ENCODE results near the gene PTPRT. TPM values are rescaled to one million over a fixed set of nuclear protein-coding genes. Genes with fewer than 3 reads are reported as not detected.

The PTPRT gene
- total and polyA plus RNA-seq, 2 of the 4 experiments (the other 2 are of a cell fraction) = not detected

DNA sequence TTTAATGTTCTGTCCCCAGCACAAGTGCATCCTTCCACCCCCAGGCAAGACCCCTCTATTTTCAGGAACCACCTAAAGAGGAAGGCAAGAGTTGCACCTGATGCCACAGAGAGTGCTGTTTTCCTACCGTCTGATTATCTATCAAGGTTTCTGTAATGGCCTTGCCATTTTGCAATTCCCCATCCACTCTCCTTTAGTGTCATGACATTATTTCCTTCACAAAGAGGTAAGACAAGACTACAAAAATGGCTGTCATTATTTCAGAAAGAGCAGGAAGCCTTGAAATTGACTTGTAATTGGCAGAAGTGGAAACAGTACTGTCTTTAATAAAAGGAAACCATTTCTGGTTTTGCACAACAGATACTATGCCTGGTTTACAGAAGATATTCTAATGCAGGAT lies 426.7 kb downstream of the PTPRT start:
- H4K91ac ChIP-seq (ENCODE audit: insufficient read depth, low read depth, low read length) = no peak overlapping the region
- ATAC-seq (ENCODE audit: low read depth) (no peak), DNase-seq (no peak)
- WGBS, 2 experiments (ENCODE audit: extremely low coverage in 2 of 2, insufficient read length in 1 of 2) = 86% methylated on average over 1 of the region's 1 CpG; no CpG with 5 or more reads in 1 of the 2 experiments
- no peak overlapping the region for H2AK5ac ChIP-seq (ENCODE audit: low read depth, low read length)
- H3K36me3 ChIP-seq (ENCODE audit: control insufficient read depth, insufficient read depth, low read length) = no peaks in the 10 kb centered on the region
- ChIA-PET CTCF (interaction anchor here (0.6 kb wide), 1 partner anchor 27 kb away, joined by 3 read pairs; no protein-coding TSS in a partner anchor), POLR2A (ENCODE audit: unreplicated experiment) (no interaction called here)
- no peak overlapping the region for H3K9ac ChIP-seq (ENCODE audit: low read depth, low read length)
- no peaks in the 10 kb centered on the region for H3K4me1 ChIP-seq (ENCODE audit: control insufficient read depth, insufficient read depth, low read length)
- no TSS peak for BruUV-seq (replicated peaks)
- H3K4me3 ChIP-seq (ENCODE audit: insufficient read depth, low read depth, low read length) = no peak overlapping the region
- H4K20me1 ChIP-seq (ENCODE audit: insufficient read depth, low read length) = no peaks in the 10 kb centered on the region
- H2BK120ac ChIP-seq (ENCODE audit: low read depth, low read length) = no peak overlapping the region
- H2BK5ac ChIP-seq (ENCODE audit: low read depth, low read length, poor library complexity, severe bottlenecking) = no peak overlapping the region
- H3K9me1 ChIP-seq (ENCODE audit: insufficient read depth, low read length) = no peaks in the 10 kb centered on the region
- dilution Hi-C loops (cut with HindIII; ENCODE audit: low sequenced_read_pairs, unreplicated experiment) (no loop called here), in situ Hi-C loops (cut with MboI; ENCODE audit: low sequenced_read_pairs) (no loop called here), intact Hi-C loops (cut with micrococcal nuclease) (no loop called here)
- no peak overlapping the region for H2AFZ ChIP-seq (replicated peaks; ENCODE audit: low read length, poor library complexity)
- TF ChIP-seq, protein P1, sequence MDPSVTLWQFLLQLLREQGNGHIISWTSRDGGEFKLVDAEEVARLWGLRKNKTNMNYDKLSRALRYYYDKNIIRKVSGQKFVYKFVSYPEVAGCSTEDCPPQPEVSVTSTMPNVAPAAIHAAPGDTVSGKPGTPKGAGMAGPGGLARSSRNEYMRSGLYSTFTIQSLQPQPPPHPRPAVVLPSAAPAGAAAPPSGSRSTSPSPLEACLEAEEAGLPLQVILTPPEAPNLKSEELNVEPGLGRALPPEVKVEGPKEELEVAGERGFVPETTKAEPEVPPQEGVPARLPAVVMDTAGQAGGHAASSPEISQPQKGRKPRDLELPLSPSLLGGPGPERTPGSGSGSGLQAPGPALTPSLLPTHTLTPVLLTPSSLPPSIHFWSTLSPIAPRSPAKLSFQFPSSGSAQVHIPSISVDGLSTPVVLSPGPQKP (IDR thresholded peaks at IDR 0.05; ENCODE audit: borderline replicate concordance, low read depth, low read length) = no peak
- TF ChIP-seq RFX5 (IDR thresholded peaks at IDR 0.05; ENCODE audit: low read depth, low read length) = no peak
- TF ChIP-seq BHLHE40 (IDR thresholded peaks at IDR 0.05; ENCODE audit: low read depth, low read length) = no peak
- no peak for TF ChIP-seq CHD1 (IDR thresholded peaks at IDR 0.05; ENCODE audit: low read depth, low read length)
- TF ChIP-seq RCOR1 (IDR thresholded peaks at IDR 0.05; ENCODE audit: insufficient replicate concordance, low read length) = no peak
- TF ChIP-seq POLR2A (IDR thresholded peaks at IDR 0.05; ENCODE audit: low read depth, low read length) = no peak
- TF ChIP-seq SMC3 (IDR thresholded peaks at IDR 0.05; ENCODE audit: low read depth, low read length) = no peak
- TF ChIP-seq, protein P2, sequence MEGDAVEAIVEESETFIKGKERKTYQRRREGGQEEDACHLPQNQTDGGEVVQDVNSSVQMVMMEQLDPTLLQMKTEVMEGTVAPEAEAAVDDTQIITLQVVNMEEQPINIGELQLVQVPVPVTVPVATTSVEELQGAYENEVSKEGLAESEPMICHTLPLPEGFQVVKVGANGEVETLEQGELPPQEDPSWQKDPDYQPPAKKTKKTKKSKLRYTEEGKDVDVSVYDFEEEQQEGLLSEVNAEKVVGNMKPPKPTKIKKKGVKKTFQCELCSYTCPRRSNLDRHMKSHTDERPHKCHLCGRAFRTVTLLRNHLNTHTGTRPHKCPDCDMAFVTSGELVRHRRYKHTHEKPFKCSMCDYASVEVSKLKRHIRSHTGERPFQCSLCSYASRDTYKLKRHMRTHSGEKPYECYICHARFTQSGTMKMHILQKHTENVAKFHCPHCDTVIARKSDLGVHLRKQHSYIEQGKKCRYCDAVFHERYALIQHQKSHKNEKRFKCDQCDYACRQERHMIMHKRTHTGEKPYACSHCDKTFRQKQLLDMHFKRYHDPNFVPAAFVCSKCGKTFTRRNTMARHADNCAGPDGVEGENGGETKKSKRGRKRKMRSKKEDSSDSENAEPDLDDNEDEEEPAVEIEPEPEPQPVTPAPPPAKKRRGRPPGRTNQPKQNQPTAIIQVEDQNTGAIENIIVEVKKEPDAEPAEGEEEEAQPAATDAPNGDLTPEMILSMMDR (conservative IDR thresholded peaks at IDR 0.05; ENCODE audit: low read depth, low read length) = no peak
- TF ChIP-seq RAD21 (IDR thresholded peaks at IDR 0.05; ENCODE audit: low read length) = no peak
- no peak overlapping the region for H2BK20ac ChIP-seq (ENCODE audit: low read depth, low read length)
- H2AK9ac ChIP-seq (replicated peaks; ENCODE audit: low read depth, low read length, poor library complexity) = no peak overlapping the region
- no peak overlapping the region for H2BK15ac ChIP-seq (ENCODE audit: low read depth, low read length)
- no peaks in the 10 kb centered on the region for H3K79me1 ChIP-seq (ENCODE audit: low read depth in 1 of 2, low read length in 2 of 2)
- H4K5ac ChIP-seq (ENCODE audit: low read depth, low read length) = no peak overlapping the region
- no peak overlapping the region for H3K18ac ChIP-seq (ENCODE audit: low read depth, low read length)
- H3K4ac ChIP-seq (ENCODE audit: low read depth, low read length) = no peak overlapping the region
- no peak overlapping the region for H3K23ac ChIP-seq (ENCODE audit: low read depth, low read length)
- no peak overlapping the region for H4K8ac ChIP-seq (ENCODE audit: low read depth in 2 of 2, low read length in 2 of 2)
- H3K14ac ChIP-seq (replicated peaks; ENCODE audit: low read depth, low read length) = no peak overlapping the region
- H3K27ac ChIP-seq (ENCODE audit: insufficient read depth, low read length) = no peak overlapping the region
- H3K9me3 ChIP-seq (ENCODE audit: control insufficient read depth, insufficient read depth, low read length) = peaks cover 20% of the 10 kb centered on the region
- H3K4me2 ChIP-seq (ENCODE audit: low read depth, low read length) = no peak overlapping the region
- no peak overlapping the region for H3K56ac ChIP-seq (ENCODE audit: extremely low read depth, insufficient read depth, low read length)
- no peaks in the 10 kb centered on the region for H3K27me3 ChIP-seq (ENCODE audit: control insufficient read depth, insufficient read depth, low read length)

Data from IMR-90 (cell line).